Fibroblast of mammary gland (primary cell): ENCODE data around the gene RIOK3.
"Not testable (repeated sequence)": the region's sequence is repeated elsewhere in the genome, so short reads cannot be mapped to it uniquely, and the experiment has no call there.

Experiments
- DNase-seq: peaks from one replicate; pipeline ENCODE4 v3.0.0-alpha.2; 2010; ENCODE audit warnings: low read depth
- H3K4me3 ChIP-seq: 2 replicates; pipeline ENCODE4 v1.5.1; 2011; ENCODE audit warnings: low read depth, mild to moderate bottlenecking, low read length, moderate library complexity; ENCODE audit not compliant: control insufficient read depth
- TF ChIP-seq, protein P1 (sequence below): conservative IDR thresholded peaks from 2 replicates; pipeline ENCODE4 v1.5.1; 2011; ENCODE audit warnings: low read depth, low read length, inconsistent platforms; ENCODE audit not compliant: control insufficient read depth, insufficient read depth

Gene RIOK3

DNA sequence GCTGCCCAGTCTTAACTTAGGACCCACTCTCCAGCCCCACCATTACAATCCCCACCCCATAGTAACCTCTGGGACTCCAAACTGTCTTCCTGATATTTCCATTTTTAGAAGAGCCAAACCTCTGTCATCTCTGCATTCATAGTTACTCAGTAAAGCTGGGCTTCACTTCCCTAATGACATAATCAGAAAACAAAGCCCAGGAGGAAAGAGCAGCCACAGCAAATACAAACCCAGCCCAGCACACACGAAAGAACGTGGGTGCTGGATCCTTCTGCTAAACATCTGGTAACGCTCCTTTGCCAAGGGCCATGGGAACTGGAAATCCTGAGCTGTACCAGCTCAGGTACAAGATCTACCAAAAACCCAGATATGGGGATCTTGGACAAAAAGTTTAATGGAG, 36.8 kb upstream of the RIOK3 start:
- no peak for DNase-seq
- TF ChIP-seq, protein P1, sequence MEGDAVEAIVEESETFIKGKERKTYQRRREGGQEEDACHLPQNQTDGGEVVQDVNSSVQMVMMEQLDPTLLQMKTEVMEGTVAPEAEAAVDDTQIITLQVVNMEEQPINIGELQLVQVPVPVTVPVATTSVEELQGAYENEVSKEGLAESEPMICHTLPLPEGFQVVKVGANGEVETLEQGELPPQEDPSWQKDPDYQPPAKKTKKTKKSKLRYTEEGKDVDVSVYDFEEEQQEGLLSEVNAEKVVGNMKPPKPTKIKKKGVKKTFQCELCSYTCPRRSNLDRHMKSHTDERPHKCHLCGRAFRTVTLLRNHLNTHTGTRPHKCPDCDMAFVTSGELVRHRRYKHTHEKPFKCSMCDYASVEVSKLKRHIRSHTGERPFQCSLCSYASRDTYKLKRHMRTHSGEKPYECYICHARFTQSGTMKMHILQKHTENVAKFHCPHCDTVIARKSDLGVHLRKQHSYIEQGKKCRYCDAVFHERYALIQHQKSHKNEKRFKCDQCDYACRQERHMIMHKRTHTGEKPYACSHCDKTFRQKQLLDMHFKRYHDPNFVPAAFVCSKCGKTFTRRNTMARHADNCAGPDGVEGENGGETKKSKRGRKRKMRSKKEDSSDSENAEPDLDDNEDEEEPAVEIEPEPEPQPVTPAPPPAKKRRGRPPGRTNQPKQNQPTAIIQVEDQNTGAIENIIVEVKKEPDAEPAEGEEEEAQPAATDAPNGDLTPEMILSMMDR, result no peak
- H3K4me3 ChIP-seq, result no peak overlapping the region

DNA sequence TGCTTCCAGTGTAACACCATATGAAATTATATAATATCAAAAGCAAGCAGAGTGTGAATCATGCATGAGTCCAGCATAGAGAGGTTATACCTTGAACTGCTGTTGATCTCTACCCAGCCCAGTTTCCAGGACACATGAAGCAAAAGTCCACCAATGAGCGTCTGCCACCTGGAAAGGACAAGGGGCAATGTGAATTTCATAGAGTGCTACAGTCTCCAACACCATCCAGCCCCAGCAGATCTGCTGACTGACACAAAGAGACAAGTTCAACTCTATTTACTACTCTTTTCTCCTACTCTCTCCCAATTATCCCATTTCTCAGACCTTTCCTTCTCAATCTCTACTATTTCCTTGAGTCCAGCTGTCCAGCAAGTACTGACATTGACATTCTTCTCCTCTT, 31.8 kb upstream of the RIOK3 start:
- no peak overlapping the region for H3K4me3 ChIP-seq
- DNase-seq, result no peak
- TF ChIP-seq, protein P1, result no peak

- no peak overlapping the region for H3K4me3 ChIP-seq
- TF ChIP-seq, protein P1, result no peak
- DNase-seq, result peak; percentile 57
These were observed 30.2 kb upstream of the RIOK3 start for GRCh38 chr18:23422751-23423418.

GRCh38 chr18:23424616-23425015, 28.5 kb upstream of the RIOK3 start:
- no peak overlapping the region for H3K4me3 ChIP-seq
- TF ChIP-seq, protein P1, result no peak
- DNase-seq, result no peak

DNA sequence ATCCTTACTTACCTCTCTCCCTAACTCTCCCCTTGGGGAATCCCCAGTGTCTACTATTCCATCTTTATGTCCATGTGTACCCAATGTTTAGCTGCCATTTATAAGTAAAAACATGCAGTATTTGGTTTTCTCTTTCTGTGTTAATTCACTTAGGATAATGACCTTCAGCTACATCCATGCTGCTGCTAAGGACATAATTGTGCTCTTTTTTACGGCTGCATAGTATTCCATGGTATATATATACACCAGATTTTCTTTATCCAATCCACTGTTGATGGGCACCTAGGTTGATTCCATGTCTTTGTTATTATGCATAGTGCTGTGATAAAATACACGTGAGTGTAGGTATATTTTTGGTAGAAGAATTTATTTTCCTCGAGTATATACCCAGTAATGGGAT, 24.3 kb upstream of the RIOK3 start:
- no peak overlapping the region for H3K4me3 ChIP-seq
- TF ChIP-seq, protein P1, result no peak
- no peak for DNase-seq

- not testable (repeated sequence) for DNase-seq, H3K4me3 ChIP-seq
These were observed 23.5 kb upstream of the RIOK3 start for GRCh38 chr18:23429538-23429937.

DNA sequence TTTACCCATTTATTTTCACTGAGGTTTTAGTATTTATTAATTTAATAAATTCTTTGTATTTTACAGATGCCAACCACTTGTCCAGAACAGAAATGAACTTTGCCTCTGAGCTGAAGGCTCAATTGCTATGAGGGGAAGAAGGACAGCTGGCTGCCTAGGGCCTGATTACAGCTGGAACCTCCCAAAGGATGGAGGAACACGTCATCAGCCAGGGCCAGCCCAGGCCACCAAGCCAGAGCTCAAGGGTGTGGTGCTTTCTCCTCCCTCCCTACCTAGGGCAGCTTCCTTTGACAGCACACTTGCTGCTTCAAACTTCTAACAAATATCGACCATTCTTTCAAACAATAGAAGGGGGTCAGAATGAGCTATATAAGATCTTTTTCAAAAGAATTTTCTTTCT, 19.7 kb upstream of the RIOK3 start:
- no peak for DNase-seq
- TF ChIP-seq, protein P1, result no peak
- H3K4me3 ChIP-seq, result no peak overlapping the region
